Smooth muscle cell (in vitro differentiated cells): ENCODE data around the gene CSPG5. TPM values are rescaled to one million over a fixed set of nuclear protein-coding genes. Genes with fewer than 3 reads are reported as not detected.

Source experiments
- DNase-seq: peaks from one replicate; lab custom pipeline; 2025; ENCODE audit not compliant: unreplicated experiment; lab: John Stamatoyannopoulos, UW
- H2AFZ ChIP-seq: fragments of 200-600 bp; sonication (generic); 2 replicates; pipeline ENCODE4 v1.6.0; 2016; ENCODE audit warnings: antibody characterized with exemption, low read depth, mild to moderate bottlenecking
- H3F3A ChIP-seq: fragments of 200-600 bp; sonication (generic); 2 replicates; pipeline ENCODE4 v1.6.0; 2017; ENCODE audit warnings: antibody characterized with exemption, low read depth
- H3K27ac ChIP-seq: fragments of 200-600 bp; sonication (generic); 2 replicates; pipeline ENCODE4 v1.5.1; 2016; ENCODE audit warnings: low read depth, mild to moderate bottlenecking
- H3K27me3 ChIP-seq: fragments of 200-600 bp; sonication (generic); 2 replicates; pipeline ENCODE4 v1.6.1; 2016; ENCODE audit warnings: low read depth, mild to moderate bottlenecking
- H3K36me3 ChIP-seq: fragments of 200-600 bp; sonication (generic); 2 replicates; pipeline ENCODE4 v1.5.1; 2016; ENCODE audit warnings: low read depth
- H3K4me1 ChIP-seq: fragments of 200-600 bp; sonication (generic); 2 replicates; pipeline ENCODE4 v1.5.1; 2016; ENCODE audit warnings: low read depth
- H3K4me2 ChIP-seq: fragments of 200-600 bp; sonication (generic); 2 replicates; pipeline ENCODE4 v1.6.0; 2016; ENCODE audit warnings: mild to moderate bottlenecking
- H3K4me3 ChIP-seq: fragments of 200-600 bp; sonication (generic); 2 replicates; pipeline ENCODE4 v1.5.1; 2016; ENCODE audit warnings: mild to moderate bottlenecking
- H3K79me2 ChIP-seq: fragments of 200-600 bp; sonication (generic); 2 replicates; pipeline ENCODE4 v1.6.0; 2016; ENCODE audit warnings: low read depth, mild to moderate bottlenecking
- H3K9ac ChIP-seq: fragments of 200-600 bp; sonication (generic); 2 replicates; pipeline ENCODE4 v1.6.0; 2016; ENCODE audit warnings: low read depth
- H3K9me3 ChIP-seq: fragments of 200-600 bp; sonication (generic); replicated peaks from 2 replicates; pipeline ENCODE4 v1.5.1; 2016; ENCODE audit warnings: low read depth
- H4K20me1 ChIP-seq: fragments of 200-600 bp; sonication (generic); 2 replicates; pipeline ENCODE4 v1.6.0; 2016; ENCODE audit warnings: low read depth
- WGBS: methylation state at CpG from one replicate; pipeline ENCODE4 v1.1.7; 2016; ENCODE audit warnings: low lambda C conversion rate; 5-methylcytosine and 5-hydroxymethylcytosine counted together
- polyA plus RNA-seq: library from polyadenylated mRNA; unstranded; fragments of >200 nt; fragmentation: Nextera tagmentation; extraction: Ambion mirVana; gene quantifications from 2 replicates; pipeline ENCODE4 v1.2.1, GENCODE V29; 2016
- total RNA-seq: library from RNA; depleted of rRNA; stranded (reverse); fragments of >200 nt; gene quantifications from 2 replicates; pipeline ENCODE4 v1.2.3, GENCODE V29; 2014
- TF ChIP-seq, protein P1 (sequence below): fragments of 200-600 bp; sonication (generic); IDR thresholded peaks from 2 replicates; pipeline ENCODE4 v1.5.1; 2017; ENCODE audit warnings: borderline replicate concordance, mild to moderate bottlenecking, antibody characterized with exemption; ENCODE audit not compliant: insufficient read depth, poor library complexity, severe bottlenecking

Gene CSPG5
- total and polyA plus RNA-seq, 2 experiments from 2014 or later = 0.35 to 1.3 TPM

DNA sequence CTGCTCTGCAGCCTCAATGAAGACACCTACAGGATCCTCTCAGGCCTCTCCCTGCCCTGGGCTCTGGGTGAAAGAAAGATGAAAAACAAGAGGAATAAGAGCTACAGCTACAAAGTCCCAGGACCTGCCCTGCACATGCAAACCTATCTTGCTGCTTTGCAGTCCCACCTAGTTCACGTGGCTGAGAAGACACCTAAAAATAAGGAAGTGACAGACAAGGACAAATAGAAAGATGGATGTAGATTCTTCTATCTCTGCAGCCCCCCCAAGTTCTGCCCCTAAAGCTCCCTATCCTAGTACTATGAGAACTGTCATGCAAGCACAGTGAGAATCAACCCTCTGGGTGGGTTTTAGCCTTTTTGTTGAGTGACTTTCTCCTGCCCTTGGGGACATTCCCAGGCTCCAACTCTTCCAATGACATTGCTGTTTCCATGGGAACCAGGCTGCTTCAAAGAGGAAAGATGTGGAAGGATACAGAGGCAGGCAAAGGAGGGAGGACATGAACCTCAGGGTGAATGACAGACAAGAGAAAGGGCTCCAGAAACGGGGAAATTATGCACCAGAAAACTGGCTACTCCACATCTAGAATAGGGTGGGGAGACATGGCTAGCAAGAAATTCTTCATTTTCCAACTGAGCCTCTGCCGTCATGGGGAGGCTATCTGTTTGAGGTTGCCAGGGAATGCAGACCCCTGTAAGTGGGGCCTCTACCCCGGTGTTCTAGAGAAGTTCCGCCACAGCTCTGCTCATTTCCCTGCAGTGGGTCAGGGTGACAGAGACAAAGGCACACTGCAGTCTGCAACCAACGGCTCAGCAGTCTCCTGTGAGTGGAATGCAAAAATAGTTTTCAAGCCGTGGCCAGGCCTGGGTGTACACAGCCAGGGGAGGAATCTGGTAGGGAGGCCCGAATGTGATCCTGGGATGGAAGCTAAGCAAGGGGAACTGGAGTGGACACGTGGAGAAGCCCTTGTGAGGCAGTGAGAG, 5.2 kb downstream of the CSPG5 start:
- TF ChIP-seq, protein P1, sequence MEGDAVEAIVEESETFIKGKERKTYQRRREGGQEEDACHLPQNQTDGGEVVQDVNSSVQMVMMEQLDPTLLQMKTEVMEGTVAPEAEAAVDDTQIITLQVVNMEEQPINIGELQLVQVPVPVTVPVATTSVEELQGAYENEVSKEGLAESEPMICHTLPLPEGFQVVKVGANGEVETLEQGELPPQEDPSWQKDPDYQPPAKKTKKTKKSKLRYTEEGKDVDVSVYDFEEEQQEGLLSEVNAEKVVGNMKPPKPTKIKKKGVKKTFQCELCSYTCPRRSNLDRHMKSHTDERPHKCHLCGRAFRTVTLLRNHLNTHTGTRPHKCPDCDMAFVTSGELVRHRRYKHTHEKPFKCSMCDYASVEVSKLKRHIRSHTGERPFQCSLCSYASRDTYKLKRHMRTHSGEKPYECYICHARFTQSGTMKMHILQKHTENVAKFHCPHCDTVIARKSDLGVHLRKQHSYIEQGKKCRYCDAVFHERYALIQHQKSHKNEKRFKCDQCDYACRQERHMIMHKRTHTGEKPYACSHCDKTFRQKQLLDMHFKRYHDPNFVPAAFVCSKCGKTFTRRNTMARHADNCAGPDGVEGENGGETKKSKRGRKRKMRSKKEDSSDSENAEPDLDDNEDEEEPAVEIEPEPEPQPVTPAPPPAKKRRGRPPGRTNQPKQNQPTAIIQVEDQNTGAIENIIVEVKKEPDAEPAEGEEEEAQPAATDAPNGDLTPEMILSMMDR = no peak
- Histone ChIP-seq H3F3A (no peaks in the 10 kb centered on the region), H4K20me1 (no peaks in the 10 kb centered on the region), H3K9ac (no peak overlapping the region), H3K27ac (no peak overlapping the region), H3K9me3 (no peaks in the 10 kb centered on the region), H3K36me3 (no peaks in the 10 kb centered on the region), H2AFZ (no peak overlapping the region), H3K4me3 (no peak overlapping the region), H3K4me2 (no peak overlapping the region), H3K4me1 (peaks cover 8% of the 10 kb centered on the region), H3K27me3 (peaks cover 43% of the 10 kb centered on the region), H3K79me2 (no peaks in the 10 kb centered on the region)
- 80% methylated on average over 9 of the region's 9 CpGs for WGBS
- no peak for DNase-seq

DNA sequence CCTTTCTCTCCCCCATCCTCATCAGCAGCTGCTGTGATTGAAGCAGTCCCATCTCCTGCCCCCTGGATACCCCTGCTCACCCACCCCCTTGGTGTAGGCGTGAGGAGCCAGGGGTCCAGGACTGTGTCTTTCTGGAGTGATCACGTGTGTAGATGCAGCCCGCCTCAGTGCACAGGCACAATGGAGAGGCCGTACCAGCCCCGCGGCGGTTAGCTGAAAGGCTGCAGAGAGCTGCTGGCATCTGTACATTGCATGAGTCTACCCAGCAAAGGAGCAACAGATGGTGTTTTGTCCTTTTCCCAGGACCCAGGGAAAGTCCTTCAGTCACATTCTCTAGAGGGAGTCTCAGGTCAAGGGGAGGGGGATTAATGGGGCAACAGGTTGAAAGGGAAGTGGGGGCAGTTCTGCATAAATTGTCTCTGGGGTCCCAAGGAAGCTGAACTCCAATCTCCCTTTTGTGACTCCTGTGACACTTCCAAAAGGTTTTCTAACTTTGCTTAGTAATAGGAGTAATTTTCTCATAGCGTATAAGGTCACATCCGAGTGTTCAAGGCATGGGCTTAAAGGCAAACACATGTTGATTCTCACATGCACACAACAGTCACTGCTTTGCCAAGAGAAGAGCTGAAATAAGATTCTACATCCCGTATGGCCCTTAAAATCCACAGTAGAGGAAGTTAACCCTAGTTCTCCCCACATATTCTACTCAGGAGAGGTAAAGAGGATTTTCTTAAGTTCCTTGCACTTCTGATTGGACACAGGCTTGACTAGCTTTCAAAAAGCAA, 7.1 kb downstream of the CSPG5 start:
- Histone ChIP-seq H3K4me3 (no peak overlapping the region), H3K4me2 (no peak overlapping the region), H3F3A (no peaks in the 10 kb centered on the region), H3K9me3 (no peaks in the 10 kb centered on the region), H3K27me3 (peaks cover 29% of the 10 kb centered on the region), H3K27ac (no peak overlapping the region), H3K79me2 (no peaks in the 10 kb centered on the region), H3K9ac (no peak overlapping the region), H4K20me1 (no peaks in the 10 kb centered on the region), H3K36me3 (no peaks in the 10 kb centered on the region), H3K4me1 (peaks cover 8% of the 10 kb centered on the region), H2AFZ (no peak overlapping the region)
- TF ChIP-seq, protein P1 = no peak
- DNase-seq = no peak
- WGBS = 93% methylated on average over 10 of the region's 10 CpGs

- TF ChIP-seq, protein P1 = no peak
- Histone ChIP-seq H3K27ac (no peak overlapping the region), H3K4me1 (peaks cover 8% of the 10 kb centered on the region), H3K36me3 (no peaks in the 10 kb centered on the region), H3K9ac (no peak overlapping the region), H4K20me1 (no peaks in the 10 kb centered on the region), H3K4me3 (no peak overlapping the region), H2AFZ (no peak overlapping the region), H3K79me2 (no peaks in the 10 kb centered on the region), H3F3A (no peaks in the 10 kb centered on the region), H3K9me3 (no peaks in the 10 kb centered on the region), H3K4me2 (no peak overlapping the region), H3K27me3 (peaks cover 29% of the 10 kb centered on the region)
- DNase-seq = no peak
- 95% methylated on average over 6 of the region's 6 CpGs for WGBS
Observed at GRCh38 chr3:47568901-47569300, 9.8 kb downstream of the CSPG5 start.
